GM12878 (cell line): ENCODE measurements around the gene TUBD1. TPM values are rescaled to one million over a fixed set of nuclear protein-coding genes. Genes with fewer than 3 reads are reported as not detected.

Source experiments
- ATAC-seq: fragments of 200-7000 bp; cut with Tn5 transposase; 3 replicates; pipeline ENCODE4 v1.9.1; 2020; ENCODE audit warnings: mild to moderate bottlenecking, moderate library complexity
- BruUV-seq: library from RNA; stranded (reverse); fragments of 400-500 nt; replicated peaks from 2 replicates; lab custom pipeline; 2021; lab: Mats Ljungman, UMichigan
- CTCF ChIA-PET: fragments of 300-600 bp; sonication (Branson Sonifier 250); formaldehyde crosslinking; extraction: SDS; loops from one replicate; lab custom pipeline; 2021; ENCODE audit warnings: inconsistent platforms; lab: Yijun Ruan, JAX
- POLR2A ChIA-PET: fragments of 350-600 bp; formaldehyde crosslinking; extraction: SDS; loops from one replicate; lab custom pipeline; 2021; ENCODE audit warnings: inconsistent platforms; lab: Charles Lee
- RAD21 ChIA-PET: fragments of 300-600 bp; sonication (Branson Sonifier 250); formaldehyde crosslinking; loops from one replicate; lab custom pipeline; 2023; ENCODE audit warnings: antibody characterized with exemption; ENCODE audit not compliant: unreplicated experiment; lab: Charles Lee
- SMC1A ChIA-PET: fragments of 300-600 bp; sonication (Branson Sonifier 250); formaldehyde crosslinking; loops from one replicate; lab custom pipeline; 2023; ENCODE audit not compliant: unreplicated experiment, uncharacterized antibody; lab: Charles Lee
- DNase-seq: peaks from one replicate; pipeline ENCODE4 v3.0.0-alpha.2; 2011; ENCODE audit warnings: low read depth, low spot score
- FAIRE-seq: peaks from 3 replicates; lab custom pipeline; 2011; peaks lifted over from hg19 to GRCh38; lab: Jason Lieb, UNC
- H2AFZ ChIP-seq: 2 replicates; pipeline ENCODE4 v1.6.0; 2011; ENCODE audit warnings: low read depth, low read length, control low read depth; ENCODE audit not compliant: control insufficient read depth
- H3K27ac ChIP-seq: 2 replicates; pipeline ENCODE4 v1.5.1; 2011; ENCODE audit warnings: control low read depth; ENCODE audit not compliant: control insufficient read depth, insufficient read depth
- H3K27me3 ChIP-seq, 2 experiments: replicated peaks in 1 of 2; 2 replicates each; pipeline versions ENCODE4 v1.6.0 to v1.6.1; 2011; ENCODE audit warnings: low read length in 1 of 2; ENCODE audit not compliant: control insufficient read depth in 2 of 2, insufficient read depth in 2 of 2
- H3K36me3 ChIP-seq, 2 experiments: 2 replicates each; pipeline ENCODE4 v1.5.1; 2011; ENCODE audit warnings: low read length in 1 of 2; ENCODE audit not compliant: control insufficient read depth in 2 of 2, insufficient read depth in 2 of 2
- H3K4me1 ChIP-seq: 2 replicates; pipeline ENCODE4 v1.6.1; 2011; ENCODE audit warnings: mild to moderate bottlenecking, low read length, moderate library complexity, mixed read lengths; ENCODE audit not compliant: control insufficient read depth, insufficient read depth
- H3K4me2 ChIP-seq: 2 replicates; pipeline ENCODE4 v1.6.0; 2011; ENCODE audit warnings: control low read depth; ENCODE audit not compliant: control insufficient read depth, insufficient read depth
- H3K4me3 ChIP-seq: fragments of 200-600 bp; sonication (generic); 2 replicates; pipeline ENCODE4 v1.5.1; 2016
- H3K79me2 ChIP-seq: 2 replicates; pipeline ENCODE4 v1.6.0; 2011; ENCODE audit warnings: low read length; ENCODE audit not compliant: control insufficient read depth, insufficient read depth
- H3K9ac ChIP-seq: 2 replicates; pipeline ENCODE4 v1.8.0; 2011; ENCODE audit warnings: low read length, control low read depth, mixed read lengths; ENCODE audit not compliant: control insufficient read depth, insufficient read depth
- H3K9me3 ChIP-seq: replicated peaks from 3 replicates; pipeline ENCODE4 v1.5.1; 2011; ENCODE audit warnings: mild to moderate bottlenecking, low read length; ENCODE audit not compliant: control insufficient read depth, insufficient read depth
- H4K20me1 ChIP-seq: 2 replicates; pipeline ENCODE4 v1.6.0; 2011; ENCODE audit not compliant: control insufficient read depth, insufficient read depth
- ETV6 ChIP-seq, 2 experiments: fragments of 450-650 bp in 1 of 2; IDR thresholded peaks in 1 of 2; conservative IDR thresholded peaks in 1 of 2; 2 replicates each; pipeline ENCODE4 v1.6.1; 2014; ENCODE audit warnings: antibody characterized with exemption in 1 of 2, borderline replicate concordance in 1 of 2, low read depth in 1 of 2, mild to moderate bottlenecking in 1 of 2, moderate library complexity in 1 of 2
- JUND ChIP-seq: IDR thresholded peaks from 2 replicates; pipeline ENCODE4 v1.6.1; 2012; ENCODE audit warnings: low read depth, mild to moderate bottlenecking, low read length, improper control_type of control experiment, moderate library complexity
- NFXL1 ChIP-seq: fragments of 450-650 bp; IDR thresholded peaks from 2 replicates; pipeline ENCODE4 v1.6.1; 2017; ENCODE audit warnings: antibody characterized with exemption, mild to moderate bottlenecking, borderline replicate concordance
- POLR2AphosphoS2 ChIP-seq: IDR thresholded peaks from 2 replicates; pipeline ENCODE4 v1.6.1; 2011; ENCODE audit warnings: low read depth, mild to moderate bottlenecking, low read length, improper control_type of control experiment, moderate library complexity
- WGBS: methylation state at CpG from one replicate; pipeline ENCODE4 v1.1.6; 2016; ENCODE audit warnings: low lambda C conversion rate; ENCODE audit not compliant: insufficient replicate concordance, insufficient coverage; ENCODE audit errors: missing lambda C conversion rate; 5-methylcytosine and 5-hydroxymethylcytosine counted together
- in situ Hi-C: fragments of 300-500 bp; cut with MboI; formaldehyde crosslinking; loops from 9 replicates; pipeline ENCODE4 v1.14.3; 2018; ENCODE audit warnings: mixed read lengths
- intact Hi-C: fragments of 100-400 bp; cut with micrococcal nuclease; formaldehyde crosslinking; loops from one replicate; pipeline ENCODE4 v1.14.2; 2022; ENCODE audit not compliant: unreplicated experiment
- polyA plus RNA-seq, 11 experiments: library from polyadenylated mRNA; depleted of rRNA in 4 of 11; unstranded in 6 of 11; stranded (reverse) in 5 of 11; fragments of >200 nt; fragmentation: Nextera tagmentation in 4 of 11; fragmentation: Illumina TruSeq in 1 of 11; extraction: Ambion mirVana in 4 of 11; extraction: Trizol in 1 of 11; gene quantifications; 1 replicate in 1 of 11; 2 replicates in 10 of 11; pipeline versions ENCODE4 v1.2.1 to v1.2.3, GENCODE V29; 2011 to 2016; ENCODE audit warnings: inconsistent platforms in 2 of 11, missing spikeins in 2 of 11, low read depth in 1 of 11
- total RNA-seq, 4 experiments: library from RNA; depleted of rRNA in 3 of 4; stranded (reverse); fragments of >200 nt in 3 of 4; fragmentation: Illumina TruSeq in 1 of 4; extraction: Trizol in 1 of 4; gene quantifications; 2 replicates each; pipeline versions ENCODE4 v1.2.1 to v1.2.3, GENCODE V29; 2013 to 2021

Gene TUBD1
- total and polyA plus RNA-seq, 10 of the 15 experiments (the other 5 are each of a cell fraction or from before 2014, with no cell fraction given): 5.3 to 10.8 (median 8.3) TPM

DNA sequence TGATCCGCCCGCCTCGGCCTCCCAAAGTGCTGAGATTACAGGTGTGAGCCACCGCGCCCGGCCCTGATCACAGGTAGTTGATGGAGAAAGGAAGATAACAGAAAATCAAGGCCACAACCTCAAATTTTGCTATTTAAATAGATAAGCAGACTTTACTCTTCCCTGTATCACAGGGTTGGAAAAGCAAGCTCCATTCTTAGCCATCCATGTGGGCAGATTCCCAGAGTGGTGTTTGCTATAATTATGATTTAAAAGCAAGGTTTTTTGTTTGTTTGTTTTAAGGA is 44.4 kb downstream of the TUBD1 start:
- DNase-seq (no peak), ATAC-seq (no peak), FAIRE-seq (no peak)
- SMC1A ChIA-PET: interaction anchor here (0.6 to 12.6 kb wide), 11 partner anchors 8 to 95 kb away, joined by 3 to 143 read pairs (median 9); partner anchors contain the start of genes RPS6KB1 and TUBD1
- Histone ChIP-seq H3K79me2 (no peaks in the 10 kb centered on the region; the same call in 1 of the 2 replicates), H3K36me3 (no peaks in the 10 kb centered on the region), H3K4me2 (peak overlapping the region; percentile 69), H3K4me3 (no peak overlapping the region), H2AFZ (no peak overlapping the region), H3K27me3 (no peaks in the 10 kb centered on the region), H3K27ac (peak overlapping the region; percentile 82), H3K9me3 (no peaks in the 10 kb centered on the region), H3K4me1 (peaks cover 49% of the 10 kb centered on the region), H4K20me1 (no peaks in the 10 kb centered on the region), H3K9ac (peak overlapping the region; percentile 4; the same call in 1 of the 2 replicates)
- BruUV-seq: no TSS peak
- RAD21 ChIA-PET: interaction anchor here (0.7 to 8.4 kb wide), 9 partner anchors 8 to 99 kb away, joined by 3 to 149 read pairs (median 11); no protein-coding TSS in a partner anchor
- in situ Hi-C loops: no loop called here
- POLR2A ChIA-PET: interaction anchor here (1.0 to 13.3 kb wide), 9 partner anchors 9 to 95 kb away, joined by 3 to 332 read pairs (median 7); no protein-coding TSS in a partner anchor
- TF ChIP-seq POLR2AphosphoS2: no peak
- peak; percentile 31; the same call in 1 of the 2 replicates for TF ChIP-seq NFXL1
- peak in 1 of 2 experiments; percentile 79; a peak in 1 of 4 replicates for TF ChIP-seq ETV6 (conservative IDR thresholded peaks at IDR 0.05 in 1 of 2, IDR thresholded peaks at IDR 0.05 in 1 of 2; ENCODE audit: borderline replicate concordance in 1 of 2, low read depth in 1 of 2)
- no peak for TF ChIP-seq JUND
- intact Hi-C loops: no loop called here
- 96% methylated on average over 6 of the region's 6 CpGs for WGBS
- CTCF ChIA-PET: interaction anchor here (0.8 to 2.9 kb wide), 11 partner anchors 8 to 91 kb away, joined by 3 to 9 read pairs (median 5); no protein-coding TSS in a partner anchor
